ENCODE results near the gene UAP1L1. TPM values are rescaled to one million over a fixed set of nuclear protein-coding genes. Genes with fewer than 3 reads are reported as not detected.

Gene UAP1L1
- total and polyA plus RNA-seq, 2 of the 8 experiments (the other 6 are each of a cell fraction or from before 2014, with no cell fraction given): 2.0 to 5.4 TPM

- no peak for TF ChIP-seq RAD21 (IDR thresholded peaks at IDR 0.05 in 1 of 2, conservative IDR thresholded peaks at IDR 0.05 in 1 of 2; ENCODE audit: low read depth in 2 of 2, low read length in 2 of 2)
Observed at GRCh38 chr9:137071282-137071681, 6.0 kb upstream of the UAP1L1 start (continued).
